ENCODE results near the gene TMX3. TPM values are rescaled to one million over a fixed set of nuclear protein-coding genes. Genes with fewer than 3 reads are reported as not detected.

Gene TMX3
- polyA plus RNA-seq, 1 of the 3 experiments (the other 2 are of a cell fraction) = 23.3 TPM

DNA sequence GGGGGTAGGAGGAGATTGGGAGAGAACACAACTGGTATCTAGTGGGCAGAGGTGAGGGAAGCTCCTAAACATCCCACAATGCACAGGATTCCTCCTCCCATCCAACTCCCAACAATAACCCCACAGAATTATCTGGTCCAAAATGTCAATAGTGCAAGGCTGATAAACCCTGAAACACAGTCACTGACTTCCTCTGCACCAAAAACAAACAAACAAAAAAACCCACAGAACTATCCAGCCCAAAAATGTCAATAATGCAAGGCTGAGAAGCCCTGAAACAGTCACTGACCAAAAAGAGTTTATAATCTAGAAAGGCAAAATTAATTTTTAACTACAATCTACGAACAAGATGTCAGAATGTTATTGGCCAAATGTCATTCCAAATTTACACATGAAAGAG lies 9.8 kb downstream of the TMX3 start:
- Histone ChIP-seq H3K36me3 (replicated peaks in 1 of 2; ENCODE audit: control insufficient read depth in 1 of 2, insufficient read depth in 2 of 2, low read length in 1 of 2) (peaks cover 74 to 88% of the 10 kb centered on the region in 2 experiments), H3F3A (replicated peaks; ENCODE audit: insufficient read depth) (peaks cover 26% of the 10 kb centered on the region), H3K9me3 (no peaks in the 10 kb centered on the region), H4K20me1 (ENCODE audit: insufficient read depth) (0 out of 2 replicates have a peak, but pooled peaks cover 3% of the 10 kb centered on the region), H3K9me2 (no peaks in the 10 kb centered on the region), H3K27ac (ENCODE audit: low read depth in 2 of 2, low read length in 1 of 2) (no peak overlapping the region), H3K4me1 (ENCODE audit: control insufficient read depth in 1 of 2, insufficient read depth in 2 of 2, low read depth in 1 of 2, low read length in 1 of 2) (no peaks in the 10 kb centered on the region), H3K9ac (no peak overlapping the region), H2AFZ (ENCODE audit: low read depth) (no peak overlapping the region), H3K79me2 (ENCODE audit: insufficient read depth) (peaks cover 51% of the 10 kb centered on the region), H3K4me2 (no peak overlapping the region), H3K27me3 (ENCODE audit: insufficient read depth) (no peaks in the 10 kb centered on the region), H3K4me3 (ENCODE audit: low read depth in 2 of 2, low read length in 1 of 2) (no peak overlapping the region)
- WGBS (ENCODE audit: low lambda C conversion rate) = 94% methylated on average over 1 of the region's 1 CpG
- TF ChIP-seq FOXM1 (IDR thresholded peaks at IDR 0.05; ENCODE audit: low read depth) (no peak), MXI1 (IDR thresholded peaks at IDR 0.05; ENCODE audit: low read depth, low read length) (no peak), EZH2phosphoT487 (IDR thresholded peaks at IDR 0.05; ENCODE audit: borderline replicate concordance, low read depth) (no peak), FOXJ3 (CRISPR knock-in tag; IDR thresholded peaks at IDR 0.05) (no peak), JUND (IDR thresholded peaks at IDR 0.05) (no peak), RCOR1 (IDR thresholded peaks at IDR 0.05; ENCODE audit: low read length) (no peak), EP300 (IDR thresholded peaks at IDR 0.05; ENCODE audit: borderline replicate concordance in 1 of 2, low read depth in 1 of 2, low read length in 1 of 2) (no peak), MEF2A (IDR thresholded peaks at IDR 0.05; ENCODE audit: borderline replicate concordance, low read depth) (no peak), CHD2 (IDR thresholded peaks at IDR 0.05; ENCODE audit: low read length, partially characterized antibody) (no peak), NRF1 (IDR thresholded peaks at IDR 0.05; ENCODE audit: low read depth, low read length) (no peak)
- TF ChIP-seq, protein P1, sequence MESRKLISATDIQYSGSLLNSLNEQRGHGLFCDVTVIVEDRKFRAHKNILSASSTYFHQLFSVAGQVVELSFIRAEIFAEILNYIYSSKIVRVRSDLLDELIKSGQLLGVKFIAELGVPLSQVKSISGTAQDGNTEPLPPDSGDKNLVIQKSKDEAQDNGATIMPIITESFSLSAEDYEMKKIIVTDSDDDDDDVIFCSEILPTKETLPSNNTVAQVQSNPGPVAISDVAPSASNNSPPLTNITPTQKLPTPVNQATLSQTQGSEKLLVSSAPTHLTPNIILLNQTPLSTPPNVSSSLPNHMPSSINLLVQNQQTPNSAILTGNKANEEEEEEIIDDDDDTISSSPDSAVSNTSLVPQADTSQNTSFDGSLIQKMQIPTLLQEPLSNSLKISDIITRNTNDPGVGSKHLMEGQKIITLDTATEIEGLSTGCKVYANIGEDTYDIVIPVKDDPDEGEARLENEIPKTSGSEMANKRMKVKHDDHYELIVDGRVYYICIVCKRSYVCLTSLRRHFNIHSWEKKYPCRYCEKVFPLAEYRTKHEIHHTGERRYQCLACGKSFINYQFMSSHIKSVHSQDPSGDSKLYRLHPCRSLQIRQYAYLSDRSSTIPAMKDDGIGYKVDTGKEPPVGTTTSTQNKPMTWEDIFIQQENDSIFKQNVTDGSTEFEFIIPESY (IDR thresholded peaks at IDR 0.05; ENCODE audit: borderline replicate concordance, low read depth) = no peak
- TF ChIP-seq, protein P2, sequence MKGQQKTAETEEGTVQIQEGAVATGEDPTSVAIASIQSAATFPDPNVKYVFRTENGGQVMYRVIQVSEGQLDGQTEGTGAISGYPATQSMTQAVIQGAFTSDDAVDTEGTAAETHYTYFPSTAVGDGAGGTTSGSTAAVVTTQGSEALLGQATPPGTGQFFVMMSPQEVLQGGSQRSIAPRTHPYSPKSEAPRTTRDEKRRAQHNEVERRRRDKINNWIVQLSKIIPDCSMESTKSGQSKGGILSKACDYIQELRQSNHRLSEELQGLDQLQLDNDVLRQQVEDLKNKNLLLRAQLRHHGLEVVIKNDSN (IDR thresholded peaks at IDR 0.05; ENCODE audit: borderline replicate concordance, low read depth) = no peak
- TF ChIP-seq, protein P3, sequence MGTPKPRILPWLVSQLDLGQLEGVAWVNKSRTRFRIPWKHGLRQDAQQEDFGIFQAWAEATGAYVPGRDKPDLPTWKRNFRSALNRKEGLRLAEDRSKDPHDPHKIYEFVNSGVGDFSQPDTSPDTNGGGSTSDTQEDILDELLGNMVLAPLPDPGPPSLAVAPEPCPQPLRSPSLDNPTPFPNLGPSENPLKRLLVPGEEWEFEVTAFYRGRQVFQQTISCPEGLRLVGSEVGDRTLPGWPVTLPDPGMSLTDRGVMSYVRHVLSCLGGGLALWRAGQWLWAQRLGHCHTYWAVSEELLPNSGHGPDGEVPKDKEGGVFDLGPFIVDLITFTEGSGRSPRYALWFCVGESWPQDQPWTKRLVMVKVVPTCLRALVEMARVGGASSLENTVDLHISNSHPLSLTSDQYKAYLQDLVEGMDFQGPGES (IDR thresholded peaks at IDR 0.05; ENCODE audit: low read depth, low read length) = no peak
- TF ChIP-seq, protein P4, sequence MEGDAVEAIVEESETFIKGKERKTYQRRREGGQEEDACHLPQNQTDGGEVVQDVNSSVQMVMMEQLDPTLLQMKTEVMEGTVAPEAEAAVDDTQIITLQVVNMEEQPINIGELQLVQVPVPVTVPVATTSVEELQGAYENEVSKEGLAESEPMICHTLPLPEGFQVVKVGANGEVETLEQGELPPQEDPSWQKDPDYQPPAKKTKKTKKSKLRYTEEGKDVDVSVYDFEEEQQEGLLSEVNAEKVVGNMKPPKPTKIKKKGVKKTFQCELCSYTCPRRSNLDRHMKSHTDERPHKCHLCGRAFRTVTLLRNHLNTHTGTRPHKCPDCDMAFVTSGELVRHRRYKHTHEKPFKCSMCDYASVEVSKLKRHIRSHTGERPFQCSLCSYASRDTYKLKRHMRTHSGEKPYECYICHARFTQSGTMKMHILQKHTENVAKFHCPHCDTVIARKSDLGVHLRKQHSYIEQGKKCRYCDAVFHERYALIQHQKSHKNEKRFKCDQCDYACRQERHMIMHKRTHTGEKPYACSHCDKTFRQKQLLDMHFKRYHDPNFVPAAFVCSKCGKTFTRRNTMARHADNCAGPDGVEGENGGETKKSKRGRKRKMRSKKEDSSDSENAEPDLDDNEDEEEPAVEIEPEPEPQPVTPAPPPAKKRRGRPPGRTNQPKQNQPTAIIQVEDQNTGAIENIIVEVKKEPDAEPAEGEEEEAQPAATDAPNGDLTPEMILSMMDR (IDR thresholded peaks at IDR 0.05) = no peak
- CTCF ChIA-PET = no interaction called here
- DNase-seq = no peak
- POLR2A ChIA-PET = no interaction called here
